Memory B cell (primary cell): Measurements from ENCODE around the gene IFI30.
A peak's percentile ranks its signal among the peaks of the same experiment; 100 is the strongest.

Experiments
- ATAC-seq: fragments of 150-1000 bp; cut with Tn5 transposase; 2 replicates; pipeline ENCODE4 v1.10.0; 2021; ENCODE audit warnings: low read depth, mild to moderate bottlenecking, moderate library complexity
- DNase-seq, 2 donors: peaks; one replicate each; pipeline ENCODE4 v3.0.0; 2022; ENCODE audit warnings: low spot score in 2 of 2
- H3K27ac Mint-ChIP-seq: one replicate; pipeline ENCODE4 v1.8.0; 2022; ENCODE audit warnings: mild to moderate bottlenecking, moderate library complexity, mixed read lengths
- H3K27me3 Mint-ChIP-seq: one replicate; pipeline ENCODE4 v1.8.0; 2022; ENCODE audit warnings: mixed read lengths
- H3K36me3 Mint-ChIP-seq: one replicate; pipeline ENCODE4 v1.8.0; 2022; ENCODE audit warnings: mild to moderate bottlenecking, mixed read lengths
- H3K4me1 Mint-ChIP-seq: one replicate; pipeline ENCODE4 v1.8.0; 2022; ENCODE audit warnings: mixed read lengths
- H3K4me3 Mint-ChIP-seq: one replicate; pipeline ENCODE4 v1.8.0; 2022; ENCODE audit warnings: mild to moderate bottlenecking, moderate library complexity, mixed read lengths
- H3K9me3 Mint-ChIP-seq: one replicate; pipeline ENCODE4 v1.8.0; 2022; ENCODE audit warnings: mixed read lengths

IFI30 gene

GRCh38 chr19:18171605-18172327, 1.8 kb upstream of the IFI30 start:
- H3K4me3 Mint-ChIP-seq, result peak overlapping the region; percentile 81
- ATAC-seq (no peak), DNase-seq (peak in 1 of 2 donors; percentile 38)
- peaks cover 55% of the 10 kb centered on the region for H3K4me1 Mint-ChIP-seq
- H3K9me3 Mint-ChIP-seq, result no peaks in the 10 kb centered on the region
- no peaks in the 10 kb centered on the region for H3K27me3 Mint-ChIP-seq
- peak overlapping the region; percentile 99 for H3K27ac Mint-ChIP-seq
- peaks cover 20% of the 10 kb centered on the region for H3K36me3 Mint-ChIP-seq

- H3K27ac Mint-ChIP-seq, result peak overlapping the region; percentile 99
- H3K9me3 Mint-ChIP-seq, result no peaks in the 10 kb centered on the region
- peaks cover 59% of the 10 kb centered on the region for H3K4me1 Mint-ChIP-seq
- peaks cover 21% of the 10 kb centered on the region for H3K36me3 Mint-ChIP-seq
- peak overlapping the region; percentile 96 for H3K4me3 Mint-ChIP-seq
- no peaks in the 10 kb centered on the region for H3K27me3 Mint-ChIP-seq
- DNase-seq, result no peak
- no peak for ATAC-seq
Measured at GRCh38 chr19:18172331-18173053, 1.1 kb upstream of the IFI30 start.

- Mint-ChIP-seq H3K36me3 (peaks cover 21% of the 10 kb centered on the region), H3K27me3 (no peaks in the 10 kb centered on the region), H3K27ac (peak overlapping the region; percentile 99), H3K9me3 (no peaks in the 10 kb centered on the region), H3K4me3 (peak overlapping the region; percentile 96), H3K4me1 (peaks cover 56% of the 10 kb centered on the region)
- ATAC-seq, result peak; percentile 10
- peak; percentile 52 to 82 for DNase-seq
Measured at GRCh38 chr19:18173054-18173571, 500 bp upstream of the IFI30 start.

DNA sequence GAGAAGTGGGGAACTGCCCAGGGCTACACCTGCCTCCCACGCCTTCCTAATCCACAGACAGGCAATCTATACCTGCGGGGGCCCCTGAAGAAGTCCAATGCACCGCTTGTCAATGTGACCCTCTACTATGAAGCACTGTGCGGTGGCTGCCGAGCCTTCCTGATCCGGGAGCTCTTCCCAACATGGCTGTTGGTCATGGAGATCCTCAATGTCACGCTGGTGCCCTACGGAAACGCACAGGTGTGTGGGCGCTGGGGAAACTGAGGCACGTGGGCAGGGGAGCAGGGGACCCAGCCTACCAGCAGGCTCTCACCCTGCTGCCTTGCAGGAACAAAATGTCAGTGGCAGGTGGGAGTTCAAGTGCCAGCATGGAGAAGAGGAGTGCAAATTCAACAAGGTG, 1.4 kb downstream of the IFI30 start:
- peak overlapping the region; percentile 99 for H3K27ac Mint-ChIP-seq
- DNase-seq (no peak), ATAC-seq (no peak)
- peaks cover 51% of the 10 kb centered on the region for H3K4me1 Mint-ChIP-seq
- H3K36me3 Mint-ChIP-seq, result peaks cover 24% of the 10 kb centered on the region
- H3K9me3 Mint-ChIP-seq, result no peaks in the 10 kb centered on the region
- peak overlapping the region; percentile 96 for H3K4me3 Mint-ChIP-seq
- H3K27me3 Mint-ChIP-seq, result no peaks in the 10 kb centered on the region

DNA sequence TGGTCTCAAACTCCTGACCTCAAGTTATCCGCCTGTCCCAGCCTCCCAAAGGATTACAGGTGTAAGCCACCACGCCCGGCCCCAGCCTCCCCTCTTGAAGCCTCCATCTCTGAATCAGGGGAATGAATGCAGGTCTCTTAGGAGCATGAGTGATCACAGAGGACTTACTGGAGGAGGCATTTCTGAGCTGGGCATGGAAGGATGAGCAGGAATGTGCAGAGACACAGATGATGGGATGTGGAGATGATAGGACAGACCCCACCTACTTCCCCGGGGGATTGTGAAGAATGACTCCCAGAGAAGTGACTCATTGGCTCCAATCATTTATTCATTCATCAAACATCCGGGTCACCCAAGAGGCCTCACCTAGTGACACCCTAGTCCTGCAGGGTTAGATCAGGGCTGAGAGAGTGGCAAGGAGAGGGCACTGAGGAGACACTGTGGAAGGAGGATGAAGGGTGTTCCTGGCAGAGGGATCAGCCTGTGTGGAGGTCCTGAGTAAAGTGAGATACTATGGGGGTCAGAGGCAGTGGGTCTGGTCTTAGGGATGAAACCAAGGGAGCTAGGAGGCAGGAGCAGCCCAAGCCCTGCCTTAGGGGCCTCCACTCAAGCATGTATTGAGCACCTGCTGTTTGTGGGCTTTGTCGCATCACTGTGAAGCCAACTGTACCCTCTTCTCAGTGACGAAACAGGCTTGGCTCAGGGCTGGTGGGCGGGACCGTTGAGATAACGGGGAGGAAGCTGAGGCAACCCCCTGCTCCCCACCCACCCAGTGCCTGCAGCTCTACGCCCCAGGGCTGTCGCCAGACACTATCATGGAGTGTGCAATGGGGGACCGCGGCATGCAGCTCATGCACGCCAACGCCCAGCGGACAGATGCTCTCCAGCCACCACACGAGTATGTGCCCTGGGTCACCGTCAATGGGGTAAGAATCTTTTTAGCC, 3.0 kb downstream of the IFI30 start:
- H3K9me3 Mint-ChIP-seq, result no peaks in the 10 kb centered on the region
- peaks cover 24% of the 10 kb centered on the region for H3K36me3 Mint-ChIP-seq
- no peak for ATAC-seq
- H3K4me3 Mint-ChIP-seq, result peak overlapping the region; percentile 67
- DNase-seq, result no peak
- H3K27ac Mint-ChIP-seq, result no peak overlapping the region
- H3K27me3 Mint-ChIP-seq, result no peaks in the 10 kb centered on the region
- H3K4me1 Mint-ChIP-seq, result peaks cover 40% of the 10 kb centered on the region

DNA sequence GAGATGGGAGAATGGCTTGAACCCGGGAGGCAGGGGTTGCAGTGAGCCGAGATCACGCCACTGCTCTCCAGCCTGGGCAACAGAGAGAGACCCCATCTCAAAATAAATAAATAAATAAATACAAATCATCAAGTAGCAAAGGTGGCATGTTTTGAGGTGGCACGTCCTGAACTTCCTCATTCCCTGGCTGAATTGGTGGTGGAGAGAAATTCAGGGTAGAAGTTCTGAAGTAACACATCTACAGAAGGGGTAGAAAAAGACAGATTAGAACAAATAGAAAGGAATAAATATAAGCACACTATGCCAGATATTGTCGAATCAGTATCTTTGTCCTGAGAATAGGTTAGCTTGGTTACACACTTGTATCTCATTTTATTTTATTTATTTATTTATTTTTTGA, 6.3 kb downstream of the IFI30 start:
- Mint-ChIP-seq H3K9me3 (no peaks in the 10 kb centered on the region), H3K36me3 (peaks cover 19% of the 10 kb centered on the region), H3K4me1 (peaks cover 25% of the 10 kb centered on the region), H3K4me3 (peak overlapping the region; percentile 67), H3K27me3 (no peaks in the 10 kb centered on the region), H3K27ac (no peak overlapping the region)
- no peak for DNase-seq
- peak; percentile 10 for ATAC-seq

DNA sequence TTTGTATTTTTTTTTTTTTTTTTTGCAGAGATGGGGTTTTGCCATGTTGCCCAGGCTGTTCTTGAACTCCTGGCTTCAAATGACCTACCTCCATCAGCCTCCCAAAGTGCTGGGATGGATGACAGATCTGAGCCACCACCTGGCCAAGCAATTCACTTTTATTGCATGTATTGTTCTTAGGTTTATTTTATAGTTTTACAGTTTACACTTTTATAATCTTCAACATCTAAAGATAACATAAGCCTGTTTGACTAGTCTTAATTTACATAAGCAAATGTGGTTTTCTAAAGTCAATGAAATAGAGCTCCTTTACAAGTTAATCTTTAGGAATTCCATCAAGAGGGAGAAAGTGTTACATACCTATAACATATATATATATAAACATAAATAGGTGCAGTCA, 9.9 kb downstream of the IFI30 start:
- peaks cover 9% of the 10 kb centered on the region for H3K4me1 Mint-ChIP-seq
- H3K36me3 Mint-ChIP-seq, result peaks cover 5% of the 10 kb centered on the region
- ATAC-seq, result no peak
- DNase-seq, result no peak
- no peaks in the 10 kb centered on the region for H3K9me3 Mint-ChIP-seq
- H3K27ac Mint-ChIP-seq, result no peak overlapping the region
- no peak overlapping the region for H3K4me3 Mint-ChIP-seq
- H3K27me3 Mint-ChIP-seq, result no peaks in the 10 kb centered on the region

GRCh38 chr19:18185538-18185937, 11.9 kb downstream of the IFI30 start:
- Mint-ChIP-seq H3K4me3 (no peak overlapping the region), H3K36me3 (peaks cover 2% of the 10 kb centered on the region), H3K27ac (no peak overlapping the region), H3K27me3 (no peaks in the 10 kb centered on the region), H3K4me1 (peaks cover 5% of the 10 kb centered on the region), H3K9me3 (no peaks in the 10 kb centered on the region)
- no peak for DNase-seq
- ATAC-seq, result no peak

DNA sequence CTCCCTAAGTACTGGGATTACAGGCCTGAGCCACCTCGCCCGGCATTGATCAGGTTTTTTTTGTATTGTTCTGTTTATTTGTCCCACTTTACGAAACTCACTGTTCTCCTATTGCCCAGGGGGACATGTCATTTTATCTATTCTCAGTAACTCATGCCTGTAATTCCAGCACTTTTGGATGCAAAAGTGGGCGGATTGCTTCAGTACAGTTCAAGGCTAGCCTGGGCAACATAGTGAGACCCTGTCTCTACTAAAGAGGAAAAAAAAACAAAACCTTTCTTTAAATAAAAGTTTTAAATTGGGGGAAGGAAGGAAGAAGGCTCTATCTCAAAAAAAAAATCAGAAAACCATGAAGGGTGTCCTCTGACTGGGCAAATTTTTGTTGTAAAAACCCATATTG, 16.7 kb downstream of the IFI30 start:
- DNase-seq, result no peak
- ATAC-seq, result no peak
- no peaks in the 10 kb centered on the region for H3K9me3 Mint-ChIP-seq
- peaks cover 17% of the 10 kb centered on the region for H3K4me1 Mint-ChIP-seq
- peaks cover 2% of the 10 kb centered on the region for H3K36me3 Mint-ChIP-seq
- no peak overlapping the region for H3K4me3 Mint-ChIP-seq
- no peak overlapping the region for H3K27ac Mint-ChIP-seq
- H3K27me3 Mint-ChIP-seq, result no peaks in the 10 kb centered on the region

DNA sequence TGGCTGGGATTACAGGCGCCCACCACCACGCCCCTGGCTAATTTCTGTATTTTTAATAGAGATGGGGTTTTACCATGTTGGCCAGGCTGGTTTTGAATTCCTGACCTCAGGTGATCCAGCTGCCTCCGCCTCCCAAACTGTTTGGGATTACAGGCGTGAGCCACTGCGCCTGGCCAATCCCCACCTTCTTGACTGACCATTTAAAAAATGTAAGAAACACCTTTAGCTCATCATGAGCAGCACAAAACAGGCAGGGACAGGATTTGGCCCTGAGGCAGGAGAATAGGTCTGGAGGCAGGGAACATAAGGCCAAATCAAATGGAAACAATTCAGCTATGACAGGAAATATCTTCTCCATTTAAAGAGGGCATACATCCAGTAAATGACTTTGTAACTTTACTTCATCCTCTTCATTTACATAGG, 18.0 kb downstream of the IFI30 start:
- no peaks in the 10 kb centered on the region for H3K9me3 Mint-ChIP-seq
- H3K4me3 Mint-ChIP-seq, result peak overlapping the region; percentile 77
- DNase-seq (no peak), ATAC-seq (no peak)
- no peaks in the 10 kb centered on the region for H3K27me3 Mint-ChIP-seq
- peak overlapping the region; percentile 91 for H3K27ac Mint-ChIP-seq
- peaks cover 3% of the 10 kb centered on the region for H3K36me3 Mint-ChIP-seq
- peaks cover 15% of the 10 kb centered on the region for H3K4me1 Mint-ChIP-seq

DNA sequence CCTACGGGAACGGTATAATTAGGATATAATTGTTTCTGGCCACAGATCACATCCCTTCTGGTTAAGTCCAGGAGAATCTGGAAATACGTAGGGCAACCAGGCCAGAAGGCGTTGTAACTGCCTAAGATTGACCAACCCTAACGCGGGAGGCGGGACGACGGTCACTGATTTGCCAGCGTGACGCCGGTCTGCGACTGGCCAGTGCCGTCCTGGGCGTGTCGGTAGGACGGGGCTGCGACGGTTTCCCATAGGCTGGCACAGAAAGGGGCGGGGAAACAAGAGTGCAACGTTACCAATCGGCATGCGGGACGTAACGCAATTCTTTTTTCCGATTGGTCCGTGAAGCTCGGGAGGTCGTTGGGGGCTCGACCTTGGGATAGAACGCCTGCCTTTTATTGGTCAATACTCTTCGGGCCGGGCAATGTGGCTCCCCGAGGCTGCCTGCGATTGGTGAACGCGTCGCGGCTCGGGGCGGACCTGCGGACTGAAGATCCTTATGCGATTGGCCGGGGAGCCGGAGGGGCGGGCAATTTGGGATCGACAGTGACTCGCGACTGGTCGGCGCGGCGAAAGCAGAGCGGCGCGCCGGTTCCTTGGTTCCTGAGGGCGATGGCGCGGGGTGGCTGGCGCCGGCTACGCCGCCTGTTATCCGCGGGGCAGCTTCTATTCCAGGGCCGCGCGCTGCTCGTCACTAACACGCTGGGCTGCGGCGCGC, 19.2 kb downstream of the IFI30 start, which contains the start of gene MPV17L2:
Gene MPV17L2 (plus strand): TSS at position 546 of the 715 bp plus-strand sequence. CDS start 64 bp downstream, at position 610.
- DNase-seq, result peak; percentile 86 to 95
- H3K27ac Mint-ChIP-seq, result peak within 1 kb of the TSS; percentile 91
- H3K9me3 Mint-ChIP-seq, result no peaks in the 10 kb centered on the region
- H3K4me1 Mint-ChIP-seq, result peaks cover 15% of the 10 kb centered on the region
- ATAC-seq, result peak; percentile 79
- H3K4me3 Mint-ChIP-seq, result peak within 1 kb of the TSS; percentile 77
- no peaks in the 10 kb centered on the region for H3K27me3 Mint-ChIP-seq
- peaks cover 3% of the 10 kb centered on the region for H3K36me3 Mint-ChIP-seq

GRCh38 chr19:18193388-18194180, 20.0 kb downstream of the IFI30 start:
- peak overlapping the region; percentile 77 for H3K4me3 Mint-ChIP-seq
- no peaks in the 10 kb centered on the region for H3K27me3 Mint-ChIP-seq
- peaks cover 10% of the 10 kb centered on the region for H3K36me3 Mint-ChIP-seq
- H3K27ac Mint-ChIP-seq, result peak overlapping the region; percentile 91
- DNase-seq (no peak), ATAC-seq (no peak)
- H3K9me3 Mint-ChIP-seq, result no peaks in the 10 kb centered on the region
- H3K4me1 Mint-ChIP-seq, result peaks cover 15% of the 10 kb centered on the region
